Urothelium cell line (cell line): ENCODE results near the gene ITPK1.

Experiments
- DNase-seq: peaks from one replicate; pipeline ENCODE4 v3.0.0; 2011; ENCODE audit warnings: low spot score, mixed read lengths
- FAIRE-seq: peaks from 2 replicates; lab custom pipeline; 2011; peaks lifted over from hg19 to GRCh38; lab: Jason Lieb, UNC

Gene ITPK1

GRCh38 chr14:93085911-93086310 is 29.8 kb downstream of the ITPK1 start:
- DNase-seq, result no peak

GRCh38 chr14:93084866-93085857 is 30.6 kb downstream of the ITPK1 start:
- DNase-seq (no peak), FAIRE-seq (no peak)

More at GRCh38 chr14:93085911-93086310, 29.8 kb downstream of the ITPK1 start:
- no peak for FAIRE-seq

- FAIRE-seq (no peak), DNase-seq (no peak)
Measured at GRCh38 chr14:93084402-93084801, 31.3 kb downstream of the ITPK1 start.

GRCh38 chr14:93083917-93084316 is 31.8 kb downstream of the ITPK1 start:
- FAIRE-seq (no peak), DNase-seq (no peak)

- no peak for DNase-seq
- FAIRE-seq, result no peak
Measured at GRCh38 chr14:93082576-93083001, 33.1 kb downstream of the ITPK1 start.

GRCh38 chr14:93081876-93082570 is 33.7 kb downstream of the ITPK1 start:
- no peak for DNase-seq
- no peak for FAIRE-seq

GRCh38 chr14:93079865-93080403 is 35.8 kb downstream of the ITPK1 start:
- no peak for DNase-seq

GRCh38 chr14:93079321-93079720 is 36.4 kb downstream of the ITPK1 start:
- DNase-seq (no peak), FAIRE-seq (no peak)

More at GRCh38 chr14:93079865-93080403, 35.8 kb downstream of the ITPK1 start:
- FAIRE-seq, result no peak

GRCh38 chr14:93078870-93079269 is 36.9 kb downstream of the ITPK1 start:
- DNase-seq (no peak), FAIRE-seq (no peak)

GRCh38 chr14:93076755-93077154 is 39.0 kb downstream of the ITPK1 start:
- FAIRE-seq, result no peak
- no peak for DNase-seq

GRCh38 chr14:93075891-93076290 is 39.8 kb downstream of the ITPK1 start:
- FAIRE-seq (no peak), DNase-seq (no peak)

GRCh38 chr14:93073910-93074769 is 41.6 kb downstream of the ITPK1 start:
- FAIRE-seq (no peak), DNase-seq (no peak)

- no peak for FAIRE-seq
- DNase-seq, result no peak
Measured at GRCh38 chr14:93073358-93073707, 42.4 kb downstream of the ITPK1 start.

GRCh38 chr14:93072659-93073357 is 42.9 kb downstream of the ITPK1 start:
- FAIRE-seq (no peak), DNase-seq (no peak)

GRCh38 chr14:93068711-93069110 is 47.0 kb downstream of the ITPK1 start:
- no peak for DNase-seq
- FAIRE-seq, result no peak

GRCh38 chr14:93067088-93067487 is 48.6 kb downstream of the ITPK1 start:
- FAIRE-seq, result no peak

GRCh38 chr14:93065272-93065730 is 50.4 kb downstream of the ITPK1 start:
- FAIRE-seq, result no peak
- no peak for DNase-seq

More at GRCh38 chr14:93067088-93067487, 48.6 kb downstream of the ITPK1 start:
- no peak for DNase-seq

GRCh38 chr14:93064411-93065271 is 51.1 kb downstream of the ITPK1 start:
- DNase-seq (no peak), FAIRE-seq (no peak)

GRCh38 chr14:93063393-93063792 is 52.3 kb downstream of the ITPK1 start:
- FAIRE-seq, result no peak
- DNase-seq, result no peak
